H7 (cell line): ENCODE results near the gene ADSL. TPM values are rescaled to one million over a fixed set of nuclear protein-coding genes. Genes with fewer than 3 reads are reported as not detected.

Experiments used
- DNase-seq: peaks from one replicate; pipeline ENCODE4 v3.0.0; 2012
- H3K27me3 ChIP-seq: 2 replicates; pipeline ENCODE4 v1.6.0; 2011; ENCODE audit warnings: mild to moderate bottlenecking, low read length; ENCODE audit not compliant: control insufficient read depth, insufficient read depth
- H3K36me3 ChIP-seq: replicated peaks from 2 replicates; pipeline ENCODE4 v1.5.1; 2011; ENCODE audit warnings: low read length; ENCODE audit not compliant: control insufficient read depth, insufficient read depth
- H3K4me3 ChIP-seq: 2 replicates; pipeline ENCODE4 v1.5.1; 2011; ENCODE audit warnings: low read depth, mild to moderate bottlenecking, control low read depth, low read length, moderate library complexity; ENCODE audit not compliant: insufficient read depth
- total RNA-seq: library from RNA; depleted of rRNA; stranded (reverse); fragments of >200 nt; shearing (Covaris generic); gene quantifications from 2 replicates; pipeline ENCODE4 v1.2.3, GENCODE V29; 2014

ADSL gene
- total RNA-seq, 1 experiment from 2014 or later = 251 TPM

- peaks cover 8% of the 10 kb centered on the region for H3K36me3 ChIP-seq
- peak; percentile 49 for DNase-seq
- no peak overlapping the region for H3K4me3 ChIP-seq
- no peaks in the 10 kb centered on the region for H3K27me3 ChIP-seq
Measured at GRCh38 chr22:40408718-40409612, 62.7 kb downstream of the ADSL start.

GRCh38 chr22:40409613-40410113 is 63.4 kb downstream of the ADSL start:
- peaks cover 8% of the 10 kb centered on the region for H3K36me3 ChIP-seq
- no peak overlapping the region for H3K4me3 ChIP-seq
- peak; percentile 54 for DNase-seq

GRCh38 chr22:40410272-40410671 is 64.0 kb downstream of the ADSL start:
- Histone ChIP-seq H3K27me3 (no peaks in the 10 kb centered on the region), H3K36me3 (peaks cover 8% of the 10 kb centered on the region), H3K4me3 (no peak overlapping the region)
- DNase-seq = peak; percentile 48

More at GRCh38 chr22:40409613-40410113, 63.4 kb downstream of the ADSL start:
- no peaks in the 10 kb centered on the region for H3K27me3 ChIP-seq

- peak; percentile 45 for DNase-seq
- Histone ChIP-seq H3K27me3 (no peaks in the 10 kb centered on the region), H3K36me3 (peaks cover 8% of the 10 kb centered on the region), H3K4me3 (no peak overlapping the region)
Measured at GRCh38 chr22:40410731-40411505, 64.6 kb downstream of the ADSL start.

- peak; percentile 55 for DNase-seq
- Histone ChIP-seq H3K36me3 (peaks cover 8% of the 10 kb centered on the region), H3K27me3 (no peaks in the 10 kb centered on the region), H3K4me3 (no peak overlapping the region)
Measured at GRCh38 chr22:40411506-40411861, 65.2 kb downstream of the ADSL start.

GRCh38 chr22:40412441-40412840 is 66.1 kb downstream of the ADSL start:
- H3K4me3 ChIP-seq = no peak overlapping the region
- no peaks in the 10 kb centered on the region for H3K27me3 ChIP-seq
- DNase-seq = no peak
- peaks cover 7% of the 10 kb centered on the region for H3K36me3 ChIP-seq

GRCh38 chr22:40413873-40414272 is 67.6 kb downstream of the ADSL start:
- Histone ChIP-seq H3K4me3 (no peak overlapping the region), H3K36me3 (peaks cover 8% of the 10 kb centered on the region), H3K27me3 (no peaks in the 10 kb centered on the region)
- DNase-seq = no peak

GRCh38 chr22:40414311-40414710 is 68.0 kb downstream of the ADSL start:
- DNase-seq = no peak
- no peaks in the 10 kb centered on the region for H3K27me3 ChIP-seq
- H3K36me3 ChIP-seq = peaks cover 9% of the 10 kb centered on the region
- no peak overlapping the region for H3K4me3 ChIP-seq

GRCh38 chr22:40414838-40415505 is 68.7 kb downstream of the ADSL start:
- DNase-seq = peak; percentile 63
- no peak overlapping the region for H3K4me3 ChIP-seq

GRCh38 chr22:40415531-40416266 is 69.4 kb downstream of the ADSL start:
- peak; percentile 53 for DNase-seq
- no peaks in the 10 kb centered on the region for H3K27me3 ChIP-seq
- peaks cover 13% of the 10 kb centered on the region for H3K36me3 ChIP-seq
- no peak overlapping the region for H3K4me3 ChIP-seq

More at GRCh38 chr22:40414838-40415505, 68.7 kb downstream of the ADSL start:
- Histone ChIP-seq H3K27me3 (no peaks in the 10 kb centered on the region), H3K36me3 (peaks cover 11% of the 10 kb centered on the region)

GRCh38 chr22:40416267-40416570 is 69.9 kb downstream of the ADSL start:
- Histone ChIP-seq H3K36me3 (peaks cover 13% of the 10 kb centered on the region), H3K27me3 (no peaks in the 10 kb centered on the region), H3K4me3 (no peak overlapping the region)
- no peak for DNase-seq

GRCh38 chr22:40416636-40417035 is 70.3 kb downstream of the ADSL start:
- Histone ChIP-seq H3K36me3 (peaks cover 13% of the 10 kb centered on the region), H3K4me3 (no peak overlapping the region)

GRCh38 chr22:40417041-40417440 is 70.7 kb downstream of the ADSL start:
- no peaks in the 10 kb centered on the region for H3K27me3 ChIP-seq
- peak; percentile 50 for DNase-seq
- H3K36me3 ChIP-seq = peaks cover 13% of the 10 kb centered on the region
- no peak overlapping the region for H3K4me3 ChIP-seq

More at GRCh38 chr22:40416636-40417035, 70.3 kb downstream of the ADSL start:
- DNase-seq = no peak
- no peaks in the 10 kb centered on the region for H3K27me3 ChIP-seq

- H3K27me3 ChIP-seq = no peaks in the 10 kb centered on the region
- no peak for DNase-seq
Measured at GRCh38 chr22:40417881-40418280, 71.6 kb downstream of the ADSL start.

More at GRCh38 chr22:40417881-40418280, 71.6 kb downstream of the ADSL start:
- Histone ChIP-seq H3K36me3 (peaks cover 13% of the 10 kb centered on the region), H3K4me3 (no peak overlapping the region)
